Lower lobe of right lung (tissue), 2 donors: ENCODE data around the gene GPR173. TPM values are rescaled to one million over a fixed set of nuclear protein-coding genes. Genes with fewer than 3 reads are reported as not detected.

Source experiments
- ATAC-seq, 2 donors: fragments of 200-7000 bp; cut with Tn5 transposase; one replicate each; pipeline ENCODE4 v1.9.1; 2020 to 2022; ENCODE audit warnings: mild to moderate bottlenecking in 2 of 2, moderate library complexity in 2 of 2
- DNase-seq: peaks from one replicate; pipeline ENCODE4 v3.0.0-alpha.2; 2020
- H3K27ac ChIP-seq: fragments of 200-600 bp; one replicate; pipeline ENCODE4 v1.8.0; 2022
- H3K27me3 ChIP-seq: fragments of 200-600 bp; one replicate; pipeline ENCODE4 v1.8.0; 2022; ENCODE audit warnings: low read depth
- H3K36me3 ChIP-seq: fragments of 200-600 bp; one replicate; pipeline ENCODE4 v1.8.0; 2022; ENCODE audit warnings: mild to moderate bottlenecking
- H3K4me1 ChIP-seq: fragments of 200-600 bp; one replicate; pipeline ENCODE4 v1.8.0; 2022
- H3K4me3 ChIP-seq: fragments of 200-600 bp; one replicate; pipeline ENCODE4 v1.8.0; 2022; ENCODE audit warnings: mild to moderate bottlenecking
- H3K9me3 ChIP-seq: fragments of 200-600 bp; one replicate; pipeline ENCODE4 v1.8.0; 2022
- intact Hi-C: fragments of 100-400 bp; cut with DNase I; formaldehyde crosslinking; loops from one replicate; pipeline ENCODE4 v1.11.0; 2022
- total RNA-seq: library from RNA; stranded (reverse); fragmentation: NEBNext Ultra II Directional; extraction: Animal tissue kit (Norgen Biotek cat#: 25700); gene quantifications from one replicate; pipeline ENCODE4 v1.2.1, GENCODE V29; 2021
- TF ChIP-seq, protein P1 (sequence below): fragments of 200-600 bp; IDR thresholded peaks from one replicate; pipeline ENCODE4 v1.8.0; 2022; ENCODE audit warnings: antibody characterized with exemption, mild to moderate bottlenecking
- donor health status: DM: no; HTN: yes; CAD: no; lungs with severe emphysema.

GPR173 gene
- total RNA-seq, 1 donor from 2014 or later, result 0.56 TPM

DNA sequence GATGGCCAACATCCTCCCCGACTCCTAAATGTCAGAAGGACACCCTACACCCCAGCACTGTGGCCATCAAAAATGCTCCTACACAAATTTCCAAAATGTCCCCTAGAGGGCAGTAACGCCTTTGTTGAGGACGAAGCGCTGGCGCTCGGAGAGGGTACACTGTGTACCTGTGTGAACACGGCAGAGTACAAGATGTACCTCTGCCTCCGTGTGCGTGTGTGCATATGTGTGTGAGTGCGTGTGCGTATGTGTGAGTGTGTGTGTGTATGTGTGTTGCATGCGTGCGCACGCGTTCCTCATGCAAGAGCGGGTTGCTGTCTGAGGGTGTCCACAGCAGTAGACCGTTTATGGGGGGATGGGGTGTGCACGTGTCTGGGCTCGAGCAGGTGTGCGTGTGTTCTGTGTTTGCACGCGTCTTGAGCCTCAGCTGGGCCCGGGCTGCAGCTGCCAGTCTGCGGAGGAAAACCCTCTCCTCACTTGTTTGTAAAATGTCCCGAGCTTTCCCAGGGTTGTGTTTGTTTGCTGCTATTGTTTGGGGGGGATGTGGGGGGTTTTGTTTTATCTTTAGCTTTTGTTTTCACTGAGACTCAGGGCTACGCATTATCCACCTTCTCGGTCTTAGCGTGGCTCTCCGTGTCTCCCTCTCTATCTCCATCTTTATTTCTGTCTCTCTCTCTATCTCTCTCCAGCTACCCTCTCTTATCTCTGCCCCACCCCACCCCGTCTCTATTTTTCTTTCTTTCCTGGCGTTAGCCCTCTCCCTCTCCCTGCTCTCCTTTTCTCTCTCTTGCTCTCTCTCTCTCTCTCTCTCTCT, 23.2 kb downstream of the GPR173 start:
- DNase-seq (peak; percentile 84), ATAC-seq (peak; percentile 93 to 98)
- intact Hi-C loops, result no loop called here
- H3K9me3 ChIP-seq, result no peaks in the 10 kb centered on the region
- H3K36me3 ChIP-seq, result no peaks in the 10 kb centered on the region
- TF ChIP-seq, protein P1, sequence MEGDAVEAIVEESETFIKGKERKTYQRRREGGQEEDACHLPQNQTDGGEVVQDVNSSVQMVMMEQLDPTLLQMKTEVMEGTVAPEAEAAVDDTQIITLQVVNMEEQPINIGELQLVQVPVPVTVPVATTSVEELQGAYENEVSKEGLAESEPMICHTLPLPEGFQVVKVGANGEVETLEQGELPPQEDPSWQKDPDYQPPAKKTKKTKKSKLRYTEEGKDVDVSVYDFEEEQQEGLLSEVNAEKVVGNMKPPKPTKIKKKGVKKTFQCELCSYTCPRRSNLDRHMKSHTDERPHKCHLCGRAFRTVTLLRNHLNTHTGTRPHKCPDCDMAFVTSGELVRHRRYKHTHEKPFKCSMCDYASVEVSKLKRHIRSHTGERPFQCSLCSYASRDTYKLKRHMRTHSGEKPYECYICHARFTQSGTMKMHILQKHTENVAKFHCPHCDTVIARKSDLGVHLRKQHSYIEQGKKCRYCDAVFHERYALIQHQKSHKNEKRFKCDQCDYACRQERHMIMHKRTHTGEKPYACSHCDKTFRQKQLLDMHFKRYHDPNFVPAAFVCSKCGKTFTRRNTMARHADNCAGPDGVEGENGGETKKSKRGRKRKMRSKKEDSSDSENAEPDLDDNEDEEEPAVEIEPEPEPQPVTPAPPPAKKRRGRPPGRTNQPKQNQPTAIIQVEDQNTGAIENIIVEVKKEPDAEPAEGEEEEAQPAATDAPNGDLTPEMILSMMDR, result peak; percentile 55
- no peaks in the 10 kb centered on the region for H3K4me1 ChIP-seq
- peak overlapping the region; percentile 46 for H3K4me3 ChIP-seq
- peak overlapping the region; percentile 58 for H3K27ac ChIP-seq
- H3K27me3 ChIP-seq, result no peaks in the 10 kb centered on the region

DNA sequence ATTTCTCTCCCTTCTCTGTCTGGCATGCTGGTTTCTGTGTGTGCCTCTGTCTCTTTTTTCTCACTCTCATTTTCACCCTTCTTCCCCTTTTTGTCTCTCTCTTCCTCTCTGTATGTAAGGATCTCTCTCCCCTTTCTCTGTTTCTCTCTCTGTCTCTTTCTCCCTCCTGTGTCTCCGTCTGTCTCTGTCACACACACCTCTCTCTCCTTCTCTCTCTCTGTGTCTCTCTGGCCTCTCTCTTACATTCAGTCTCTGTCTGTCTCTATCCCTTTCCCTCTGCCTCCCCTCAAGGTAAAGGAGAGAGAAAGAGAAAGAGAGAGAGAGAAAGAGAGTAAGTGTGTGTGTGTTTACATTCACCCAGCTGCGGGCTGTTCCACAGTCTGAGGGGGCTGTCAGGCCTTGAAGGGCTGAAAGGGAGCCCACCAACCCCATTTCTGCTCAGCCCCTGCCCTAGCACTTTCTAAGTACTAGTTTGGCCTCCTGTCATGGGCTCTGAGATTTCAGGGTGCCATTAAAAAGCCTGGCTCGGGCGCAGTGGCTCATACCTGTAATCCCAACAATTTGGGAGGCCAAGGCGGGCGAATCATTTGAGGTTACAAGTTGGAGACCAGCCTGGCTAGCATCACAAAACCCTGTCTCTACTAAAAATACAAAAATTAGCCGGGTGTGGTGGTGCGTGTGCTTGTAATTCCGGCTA, 24.0 kb downstream of the GPR173 start:
- Histone ChIP-seq H3K36me3 (no peaks in the 10 kb centered on the region), H3K4me3 (peak overlapping the region; percentile 46), H3K27me3 (no peaks in the 10 kb centered on the region), H3K9me3 (no peaks in the 10 kb centered on the region), H3K4me1 (no peaks in the 10 kb centered on the region), H3K27ac (peak overlapping the region; percentile 58)
- DNase-seq (no peak), ATAC-seq (peak in 1 of 2 donors; percentile 3)
- TF ChIP-seq, protein P1, result no peak
- intact Hi-C loops, result no loop called here

DNA sequence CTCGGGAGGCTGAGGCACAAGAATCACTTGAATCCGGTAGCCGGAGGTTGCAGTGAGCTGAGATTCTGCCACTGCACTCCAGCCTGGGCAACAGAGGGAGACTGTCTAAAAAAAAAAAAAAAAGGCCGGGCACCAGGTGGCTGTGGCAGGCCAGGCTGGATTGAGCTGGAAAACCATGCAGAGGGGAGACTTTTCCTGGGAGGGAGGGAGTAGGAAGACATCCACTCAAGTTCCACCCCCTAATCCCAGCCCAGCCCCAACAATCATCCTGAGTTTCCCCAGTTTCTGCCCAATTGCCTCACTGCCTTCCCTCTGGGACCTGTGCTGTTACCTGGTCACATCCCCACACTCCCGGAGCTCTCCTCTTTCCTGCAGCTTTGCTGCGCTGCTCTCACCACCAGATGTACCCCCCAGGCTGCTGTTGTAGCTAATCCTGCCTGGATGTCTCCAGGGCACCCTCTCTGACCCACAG, 24.6 kb downstream of the GPR173 start:
- H3K4me1 ChIP-seq, result no peaks in the 10 kb centered on the region
- intact Hi-C loops, result no loop called here
- no peaks in the 10 kb centered on the region for H3K27me3 ChIP-seq
- H3K9me3 ChIP-seq, result no peaks in the 10 kb centered on the region
- ATAC-seq (no peak), DNase-seq (no peak)
- no peaks in the 10 kb centered on the region for H3K36me3 ChIP-seq
- no peak overlapping the region for H3K4me3 ChIP-seq
- peak overlapping the region; percentile 58 for H3K27ac ChIP-seq
- TF ChIP-seq, protein P1, result no peak

DNA sequence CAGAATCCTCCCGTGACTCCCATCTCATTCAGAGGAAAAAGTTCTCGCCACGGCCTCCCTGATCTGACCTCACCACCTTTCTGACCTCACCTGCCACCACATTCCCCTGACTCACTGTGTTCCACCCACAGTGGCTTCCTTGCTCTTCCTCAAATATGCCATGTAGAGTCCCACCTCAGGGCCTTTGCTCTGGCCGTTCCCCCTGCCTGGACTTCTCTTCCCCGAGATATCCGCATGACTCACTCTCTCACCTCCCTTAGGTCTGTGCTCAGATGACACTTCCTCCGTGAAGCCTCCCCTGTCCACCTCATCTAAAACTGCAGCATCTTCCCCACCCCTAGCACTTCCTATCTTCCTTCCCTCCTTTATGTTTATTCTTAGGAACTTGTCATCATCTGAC, 26.4 kb downstream of the GPR173 start:
- no peaks in the 10 kb centered on the region for H3K9me3 ChIP-seq

DNA sequence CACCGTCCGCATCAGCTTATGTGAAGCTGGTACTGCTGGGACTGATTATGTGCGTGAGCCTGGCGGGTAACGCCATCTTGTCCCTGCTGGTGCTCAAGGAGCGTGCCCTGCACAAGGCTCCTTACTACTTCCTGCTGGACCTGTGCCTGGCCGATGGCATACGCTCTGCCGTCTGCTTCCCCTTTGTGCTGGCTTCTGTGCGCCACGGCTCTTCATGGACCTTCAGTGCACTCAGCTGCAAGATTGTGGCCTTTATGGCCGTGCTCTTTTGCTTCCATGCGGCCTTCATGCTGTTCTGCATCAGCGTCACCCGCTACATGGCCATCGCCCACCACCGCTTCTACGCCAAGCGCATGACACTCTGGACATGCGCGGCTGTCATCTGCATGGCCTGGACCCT, 28.1 kb downstream of the GPR173 start:
- no peaks in the 10 kb centered on the region for H3K36me3 ChIP-seq
- no peaks in the 10 kb centered on the region for H3K27me3 ChIP-seq
- H3K27ac ChIP-seq, result no peak overlapping the region
- TF ChIP-seq, protein P1, result no peak
- no peaks in the 10 kb centered on the region for H3K4me1 ChIP-seq
- DNase-seq (no peak), ATAC-seq (no peak)
- no peak overlapping the region for H3K4me3 ChIP-seq
- intact Hi-C loops, result no loop called here
- H3K9me3 ChIP-seq, result no peaks in the 10 kb centered on the region

More for the DNA sequence above, 26.4 kb downstream of the GPR173 start:
- ATAC-seq (no peak), DNase-seq (no peak)
- Histone ChIP-seq H3K4me3 (no peak overlapping the region), H3K27ac (no peak overlapping the region), H3K36me3 (no peaks in the 10 kb centered on the region), H3K27me3 (no peaks in the 10 kb centered on the region), H3K4me1 (no peaks in the 10 kb centered on the region)
- intact Hi-C loops, result no loop called here
- TF ChIP-seq, protein P1, result no peak
